Trophoblast cell (in vitro differentiated cells and primary cell): ENCODE results near the gene GTF2E1.

ENCODE experiments used
- DNase-seq, 2 donors: peaks; one replicate each; pipeline ENCODE4 v3.0.0-alpha.2; 2016
- H2AFZ ChIP-seq: 2 replicates; pipeline ENCODE4 v1.6.1; 2013; ENCODE audit warnings: low read length, moderate library complexity, mild to moderate bottlenecking; ENCODE audit not compliant: insufficient read depth, poor library complexity
- H2AK5ac ChIP-seq: 2 replicates; pipeline ENCODE4 v1.6.1; 2013; ENCODE audit warnings: mild to moderate bottlenecking, low read length
- H2BK120ac ChIP-seq: 2 replicates; pipeline ENCODE4 v1.6.1; 2013; ENCODE audit warnings: low read length, mild to moderate bottlenecking, moderate library complexity; ENCODE audit not compliant: insufficient read depth, poor library complexity
- H2BK12ac ChIP-seq: 2 replicates; pipeline ENCODE4 v1.6.1; 2013; ENCODE audit warnings: mild to moderate bottlenecking, low read length, moderate library complexity
- H2BK5ac ChIP-seq: 2 replicates; pipeline ENCODE4 v1.6.1; 2013; ENCODE audit warnings: low read length, low read depth, moderate library complexity, mild to moderate bottlenecking; ENCODE audit not compliant: poor library complexity
- H3K14ac ChIP-seq: 2 replicates; pipeline ENCODE4 v1.6.1; 2013; ENCODE audit warnings: mild to moderate bottlenecking, low read length
- H3K18ac ChIP-seq: 2 replicates; pipeline ENCODE4 v1.6.1; 2013; ENCODE audit warnings: mild to moderate bottlenecking, low read length
- H3K23ac ChIP-seq: 2 replicates; pipeline ENCODE4 v1.6.1; 2013; ENCODE audit warnings: low read length
- H3K27ac ChIP-seq: 2 replicates; pipeline ENCODE4 v1.5.1; 2013; ENCODE audit warnings: low read depth, mild to moderate bottlenecking, inconsistent platforms, low read length, moderate library complexity
- H3K27me3 ChIP-seq: 2 replicates; pipeline ENCODE4 v1.6.1; 2013; ENCODE audit warnings: inconsistent platforms, mild to moderate bottlenecking, low read length, moderate library complexity; ENCODE audit not compliant: insufficient read depth
- H3K36me3 ChIP-seq, 2 experiments: 1 replicate in 1 of 2; 2 replicates in 1 of 2; pipeline ENCODE4 v1.6.1; 2013; ENCODE audit warnings: low read length in 2 of 2, mild to moderate bottlenecking in 2 of 2, moderate library complexity in 1 of 2; ENCODE audit not compliant: insufficient read depth in 2 of 2, control insufficient read depth in 1 of 2
- H3K4ac ChIP-seq: 2 replicates; pipeline ENCODE4 v1.6.1; 2013; ENCODE audit warnings: low read depth, mild to moderate bottlenecking, low read length, moderate library complexity
- H3K4me1 ChIP-seq, 2 experiments: 1 replicate in 1 of 2; 2 replicates in 1 of 2; pipeline ENCODE4 v1.6.1; 2013; ENCODE audit warnings: low read length in 2 of 2, mild to moderate bottlenecking in 2 of 2, moderate library complexity in 1 of 2; ENCODE audit not compliant: insufficient read depth in 2 of 2, control insufficient read depth in 1 of 2
- H3K4me2 ChIP-seq: 2 replicates; pipeline ENCODE4 v1.6.1; 2013; ENCODE audit warnings: inconsistent platforms, mild to moderate bottlenecking, low read length, moderate library complexity
- H3K4me3 ChIP-seq: 2 replicates; pipeline ENCODE4 v1.5.1; 2013; ENCODE audit warnings: mild to moderate bottlenecking, low read depth, low read length, inconsistent platforms
- H3K79me1 ChIP-seq: one replicate; pipeline ENCODE4 v1.6.1; 2013; ENCODE audit warnings: low read length
- H3K79me2 ChIP-seq: 2 replicates; pipeline ENCODE4 v1.6.1; 2013; ENCODE audit warnings: low read length, mild to moderate bottlenecking; ENCODE audit not compliant: control insufficient read depth, insufficient read depth, poor library complexity
- H3K9ac ChIP-seq: 2 replicates; pipeline ENCODE4 v1.6.1; 2013; ENCODE audit warnings: mild to moderate bottlenecking, low read length
- H3K9me3 ChIP-seq: 2 replicates; pipeline ENCODE4 v1.6.1; 2013; ENCODE audit warnings: low read depth, mild to moderate bottlenecking, control low read depth, inconsistent platforms, low read length; ENCODE audit not compliant: insufficient read depth
- H4K12ac ChIP-seq: 2 replicates; pipeline ENCODE4 v1.6.1; 2013; ENCODE audit warnings: low read depth, mild to moderate bottlenecking, low read length, moderate library complexity
- H4K8ac ChIP-seq: 2 replicates; pipeline ENCODE4 v1.6.1; 2013; ENCODE audit warnings: low read depth, mild to moderate bottlenecking, low read length, moderate library complexity
- H4K91ac ChIP-seq: one replicate; pipeline ENCODE4 v1.6.1; 2013; ENCODE audit warnings: low read depth, mild to moderate bottlenecking, low read length, moderate library complexity
- WGBS: extraction: QIAGEN DNeasy Blood & Tissue Kit; methylation state at CpG from one replicate; pipeline ENCODE4 v1.1.7; 2013; ENCODE audit warnings: missing lambda C conversion rate; ENCODE audit not compliant: insufficient read length, insufficient coverage; ENCODE audit errors: extremely low coverage; 5-methylcytosine and 5-hydroxymethylcytosine counted together

The GTF2E1 gene

GRCh38 chr3:120706950-120707349, 35.6 kb upstream of the GTF2E1 start:
- H3K4ac ChIP-seq, result no peak overlapping the region

GRCh38 chr3:120708408-120708807, 34.1 kb upstream of the GTF2E1 start:
- H3K14ac ChIP-seq, result no peak overlapping the region
- no peak overlapping the region for H3K4me3 ChIP-seq
- no peaks in the 10 kb centered on the region for H3K27me3 ChIP-seq
- no peak overlapping the region for H2BK120ac ChIP-seq
- no peak overlapping the region for H2BK5ac ChIP-seq
- H3K4me1 ChIP-seq, result no peaks in the 10 kb centered on the region
- H3K9me3 ChIP-seq, result no peaks in the 10 kb centered on the region
- DNase-seq, result no peak
- no peak overlapping the region for H3K4me2 ChIP-seq
- H2AFZ ChIP-seq, result no peak overlapping the region
- no peak overlapping the region for H4K91ac ChIP-seq
- H3K79me1 ChIP-seq, result no peaks in the 10 kb centered on the region
- H4K12ac ChIP-seq, result no peak overlapping the region
- H3K23ac ChIP-seq, result no peak overlapping the region
- no peak overlapping the region for H3K4ac ChIP-seq
- no peak overlapping the region for H2AK5ac ChIP-seq
- H2BK12ac ChIP-seq, result no peak overlapping the region
- no peak overlapping the region for H3K18ac ChIP-seq
- H3K27ac ChIP-seq, result no peak overlapping the region
- H3K36me3 ChIP-seq, result no peaks in the 10 kb centered on the region
- H3K9ac ChIP-seq, result no peak overlapping the region
- no peaks in the 10 kb centered on the region for H3K79me2 ChIP-seq
- H4K8ac ChIP-seq, result no peak overlapping the region

More at GRCh38 chr3:120706950-120707349, 35.6 kb upstream of the GTF2E1 start:
- Histone ChIP-seq H3K4me1 (no peaks in the 10 kb centered on the region), H3K36me3 (no peaks in the 10 kb centered on the region), H3K18ac (no peak overlapping the region), H4K8ac (no peak overlapping the region), H3K14ac (no peak overlapping the region), H3K9ac (no peak overlapping the region), H2BK5ac (no peak overlapping the region), H2AK5ac (no peak overlapping the region), H3K9me3 (no peaks in the 10 kb centered on the region), H3K4me2 (no peak overlapping the region), H3K79me1 (no peaks in the 10 kb centered on the region), H2AFZ (no peak overlapping the region), H2BK120ac (no peak overlapping the region), H4K12ac (no peak overlapping the region), H3K27me3 (no peaks in the 10 kb centered on the region), H3K79me2 (no peaks in the 10 kb centered on the region), H4K91ac (no peak overlapping the region), H3K23ac (no peak overlapping the region), H2BK12ac (no peak overlapping the region), H3K27ac (no peak overlapping the region), H3K4me3 (no peak overlapping the region)
- no peak for DNase-seq

- Histone ChIP-seq H3K9ac (no peak overlapping the region), H3K27me3 (no peaks in the 10 kb centered on the region), H3K4me1 (no peaks in the 10 kb centered on the region), H2BK5ac (no peak overlapping the region), H3K79me1 (no peaks in the 10 kb centered on the region), H3K9me3 (no peaks in the 10 kb centered on the region), H2AK5ac (no peak overlapping the region), H2BK12ac (no peak overlapping the region), H3K27ac (no peak overlapping the region), H4K8ac (no peak overlapping the region), H3K79me2 (no peaks in the 10 kb centered on the region), H3K4ac (no peak overlapping the region), H3K36me3 (no peaks in the 10 kb centered on the region), H3K4me3 (no peak overlapping the region), H3K14ac (no peak overlapping the region), H3K18ac (no peak overlapping the region), H3K4me2 (no peak overlapping the region), H4K12ac (no peak overlapping the region), H2AFZ (no peak overlapping the region), H2BK120ac (no peak overlapping the region), H4K91ac (no peak overlapping the region), H3K23ac (no peak overlapping the region)
- peak in 1 of 2 donors; percentile 32 for DNase-seq
- WGBS, result no CpG with 5 or more reads among the region's 1 CpG
Observed at GRCh38 chr3:120710369-120710768, 32.2 kb upstream of the GTF2E1 start.

- no peak overlapping the region for H2AFZ ChIP-seq
- H3K18ac ChIP-seq, result no peak overlapping the region
- H3K79me1 ChIP-seq, result no peaks in the 10 kb centered on the region
- no peak overlapping the region for H4K91ac ChIP-seq
- no peak overlapping the region for H2BK5ac ChIP-seq
- no peak for DNase-seq
- H4K8ac ChIP-seq, result no peak overlapping the region
- no peak overlapping the region for H3K9ac ChIP-seq
- no peak overlapping the region for H3K14ac ChIP-seq
- no peak overlapping the region for H3K27ac ChIP-seq
- no peaks in the 10 kb centered on the region for H3K36me3 ChIP-seq
- no peaks in the 10 kb centered on the region for H3K27me3 ChIP-seq
- no peaks in the 10 kb centered on the region for H3K79me2 ChIP-seq
- no peak overlapping the region for H4K12ac ChIP-seq
- H3K9me3 ChIP-seq, result no peaks in the 10 kb centered on the region
- H3K4ac ChIP-seq, result no peak overlapping the region
- H2BK120ac ChIP-seq, result no peak overlapping the region
- H3K4me2 ChIP-seq, result no peak overlapping the region
- H2BK12ac ChIP-seq, result no peak overlapping the region
- no peaks in the 10 kb centered on the region for H3K4me1 ChIP-seq
- H3K4me3 ChIP-seq, result no peak overlapping the region
- H3K23ac ChIP-seq, result no peak overlapping the region
- H2AK5ac ChIP-seq, result no peak overlapping the region
Observed at GRCh38 chr3:120713262-120713661, 29.3 kb upstream of the GTF2E1 start.
